WI38 (cell line): Measurements from ENCODE around the gene IL17RE.

ENCODE experiments used
- H3K4me3 ChIP-seq: 2 replicates; pipeline ENCODE4 v1.5.1; 2011; ENCODE audit warnings: low read depth, mild to moderate bottlenecking, control low read depth, low read length
- TF ChIP-seq, protein P1 (sequence below): IDR thresholded peaks from 2 replicates; pipeline ENCODE4 v1.5.1; 2012; ENCODE audit warnings: low read depth, mild to moderate bottlenecking, control low read depth, low read length

IL17RE gene

DNA sequence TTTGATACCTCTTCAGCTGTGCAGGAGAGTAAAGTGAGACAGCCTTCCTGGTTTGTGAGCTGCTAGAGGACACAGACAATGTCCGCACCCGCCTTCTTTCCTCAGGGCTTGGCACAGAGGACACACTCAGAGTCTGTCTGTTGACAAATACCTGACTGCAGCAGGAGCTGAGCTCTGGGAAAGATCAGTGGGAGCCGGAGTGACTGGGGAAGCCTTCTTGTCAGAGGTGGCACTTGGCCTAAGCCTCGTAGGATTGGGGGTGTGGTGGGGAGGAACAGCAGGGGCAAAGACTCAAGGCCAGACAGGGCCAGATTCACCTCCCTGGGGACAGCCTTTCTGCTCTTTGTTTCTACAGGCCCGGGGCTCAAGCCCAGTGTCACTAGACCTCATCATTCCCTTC lies 11.0 kb downstream of the IL17RE start:
- no peak overlapping the region for H3K4me3 ChIP-seq
- TF ChIP-seq, protein P1, sequence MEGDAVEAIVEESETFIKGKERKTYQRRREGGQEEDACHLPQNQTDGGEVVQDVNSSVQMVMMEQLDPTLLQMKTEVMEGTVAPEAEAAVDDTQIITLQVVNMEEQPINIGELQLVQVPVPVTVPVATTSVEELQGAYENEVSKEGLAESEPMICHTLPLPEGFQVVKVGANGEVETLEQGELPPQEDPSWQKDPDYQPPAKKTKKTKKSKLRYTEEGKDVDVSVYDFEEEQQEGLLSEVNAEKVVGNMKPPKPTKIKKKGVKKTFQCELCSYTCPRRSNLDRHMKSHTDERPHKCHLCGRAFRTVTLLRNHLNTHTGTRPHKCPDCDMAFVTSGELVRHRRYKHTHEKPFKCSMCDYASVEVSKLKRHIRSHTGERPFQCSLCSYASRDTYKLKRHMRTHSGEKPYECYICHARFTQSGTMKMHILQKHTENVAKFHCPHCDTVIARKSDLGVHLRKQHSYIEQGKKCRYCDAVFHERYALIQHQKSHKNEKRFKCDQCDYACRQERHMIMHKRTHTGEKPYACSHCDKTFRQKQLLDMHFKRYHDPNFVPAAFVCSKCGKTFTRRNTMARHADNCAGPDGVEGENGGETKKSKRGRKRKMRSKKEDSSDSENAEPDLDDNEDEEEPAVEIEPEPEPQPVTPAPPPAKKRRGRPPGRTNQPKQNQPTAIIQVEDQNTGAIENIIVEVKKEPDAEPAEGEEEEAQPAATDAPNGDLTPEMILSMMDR: no peak

DNA sequence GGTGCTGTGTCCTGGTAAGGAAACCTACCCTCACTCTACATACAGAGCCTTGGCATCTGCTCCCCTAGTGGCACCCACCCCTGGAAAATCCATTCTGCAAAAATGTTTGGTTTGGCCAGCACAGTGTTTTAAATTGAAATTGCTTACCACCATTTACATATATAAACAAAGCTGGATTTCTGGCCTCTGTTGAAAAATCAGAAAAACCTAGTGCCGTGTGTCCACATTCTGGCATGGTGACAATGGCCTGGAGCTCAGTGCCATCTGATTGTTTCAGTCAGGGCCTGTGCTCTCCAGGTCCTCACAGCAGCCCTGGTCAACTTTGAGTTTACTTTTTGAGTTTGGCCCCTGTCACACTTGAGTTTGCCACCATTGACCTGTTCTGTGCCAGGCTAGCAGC lies 11.4 kb downstream of the IL17RE start:
- no peak overlapping the region for H3K4me3 ChIP-seq
- TF ChIP-seq, protein P1: no peak

DNA sequence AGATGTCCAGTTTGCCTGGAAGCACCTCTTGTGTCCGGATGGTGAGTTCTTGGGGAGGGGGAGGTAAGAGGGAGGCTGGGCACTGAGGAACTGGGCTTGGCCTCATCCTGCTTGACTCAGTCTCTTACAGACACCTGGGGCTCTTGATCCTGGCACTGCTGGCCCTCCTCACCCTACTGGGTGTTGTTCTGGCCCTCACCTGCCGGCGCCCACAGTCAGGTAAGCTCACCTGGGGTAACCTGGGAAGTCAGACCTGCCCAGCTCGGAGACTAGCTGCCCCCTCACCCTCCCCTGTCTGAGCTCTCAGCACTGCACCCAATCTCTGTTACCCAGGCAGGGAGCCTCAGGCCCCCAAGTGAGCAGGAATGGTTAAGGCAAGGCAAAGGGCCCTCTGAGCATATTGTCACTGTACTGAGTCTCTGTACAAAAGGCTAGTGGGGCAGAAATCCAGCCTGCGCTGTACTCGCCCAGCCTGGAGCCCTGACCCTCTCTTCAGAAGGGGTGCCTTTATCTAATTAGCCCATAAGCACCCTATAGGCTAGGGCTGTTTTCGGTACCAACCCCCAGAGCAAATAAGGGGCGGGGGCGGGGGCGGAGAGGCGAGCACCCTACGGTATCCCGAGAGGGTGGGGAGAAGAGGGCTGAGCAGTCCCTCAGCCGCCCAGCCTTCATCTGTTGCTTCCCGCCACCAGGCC lies 12.1 kb downstream of the IL17RE start:
- H3K4me3 ChIP-seq: no peak overlapping the region; the same call in 1 of the 2 replicates
- TF ChIP-seq, protein P1: no peak

DNA sequence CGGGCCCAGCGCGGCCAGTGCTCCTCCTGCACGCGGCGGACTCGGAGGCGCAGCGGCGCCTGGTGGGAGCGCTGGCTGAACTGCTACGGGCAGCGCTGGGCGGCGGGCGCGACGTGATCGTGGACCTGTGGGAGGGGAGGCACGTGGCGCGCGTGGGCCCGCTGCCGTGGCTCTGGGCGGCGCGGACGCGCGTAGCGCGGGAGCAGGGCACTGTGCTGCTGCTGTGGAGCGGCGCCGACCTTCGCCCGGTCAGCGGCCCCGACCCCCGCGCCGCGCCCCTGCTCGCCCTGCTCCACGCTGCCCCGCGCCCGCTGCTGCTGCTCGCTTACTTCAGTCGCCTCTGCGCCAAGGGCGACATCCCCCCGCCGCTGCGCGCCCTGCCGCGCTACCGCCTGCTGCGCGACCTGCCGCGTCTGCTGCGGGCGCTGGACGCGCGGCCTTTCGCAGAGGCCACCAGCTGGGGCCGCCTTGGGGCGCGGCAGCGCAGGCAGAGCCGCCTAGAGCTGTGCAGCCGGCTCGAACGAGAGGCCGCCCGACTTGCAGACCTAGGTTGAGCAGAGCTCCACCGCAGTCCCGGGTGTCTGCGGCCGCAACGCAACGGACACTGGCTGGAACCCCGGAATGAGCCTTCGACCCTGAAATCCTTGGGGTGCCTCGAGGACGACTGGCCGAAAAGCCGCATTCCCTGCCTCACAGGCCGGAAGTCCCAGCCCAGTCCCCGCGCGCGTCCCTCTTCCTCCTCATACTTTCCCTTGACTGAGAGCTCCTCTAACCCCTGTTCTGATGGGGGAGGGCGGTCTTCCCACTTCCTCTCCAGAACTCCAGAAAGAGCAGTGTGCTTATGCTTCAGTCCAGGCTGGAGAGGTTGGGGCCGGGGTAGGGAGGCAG lies 12.8 kb downstream of the IL17RE start:
- TF ChIP-seq, protein P1: no peak; the same call in 1 of the 2 replicates
- H3K4me3 ChIP-seq: peak overlapping the region; percentile 50

DNA sequence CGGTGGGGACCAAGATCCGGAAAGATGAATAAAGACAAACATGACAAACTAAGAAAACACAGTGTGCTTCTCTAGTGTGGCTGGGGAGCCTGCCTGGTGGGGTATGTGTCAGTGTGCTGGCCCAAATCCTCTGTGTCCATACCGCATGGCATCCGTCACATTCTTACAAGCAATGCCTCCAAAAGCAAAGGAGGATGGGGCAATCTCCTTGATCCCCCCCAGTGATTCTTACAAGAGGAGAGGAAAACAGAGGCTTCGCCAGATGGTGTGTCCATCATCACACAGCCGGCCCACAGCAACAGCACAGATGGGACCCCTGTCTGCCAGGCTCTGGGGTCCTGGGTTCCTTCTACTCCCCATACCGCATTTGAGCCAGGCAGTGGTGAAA lies 13.7 kb downstream of the IL17RE start:
- TF ChIP-seq, protein P1: no peak
- peak overlapping the region; percentile 70 for H3K4me3 ChIP-seq

DNA sequence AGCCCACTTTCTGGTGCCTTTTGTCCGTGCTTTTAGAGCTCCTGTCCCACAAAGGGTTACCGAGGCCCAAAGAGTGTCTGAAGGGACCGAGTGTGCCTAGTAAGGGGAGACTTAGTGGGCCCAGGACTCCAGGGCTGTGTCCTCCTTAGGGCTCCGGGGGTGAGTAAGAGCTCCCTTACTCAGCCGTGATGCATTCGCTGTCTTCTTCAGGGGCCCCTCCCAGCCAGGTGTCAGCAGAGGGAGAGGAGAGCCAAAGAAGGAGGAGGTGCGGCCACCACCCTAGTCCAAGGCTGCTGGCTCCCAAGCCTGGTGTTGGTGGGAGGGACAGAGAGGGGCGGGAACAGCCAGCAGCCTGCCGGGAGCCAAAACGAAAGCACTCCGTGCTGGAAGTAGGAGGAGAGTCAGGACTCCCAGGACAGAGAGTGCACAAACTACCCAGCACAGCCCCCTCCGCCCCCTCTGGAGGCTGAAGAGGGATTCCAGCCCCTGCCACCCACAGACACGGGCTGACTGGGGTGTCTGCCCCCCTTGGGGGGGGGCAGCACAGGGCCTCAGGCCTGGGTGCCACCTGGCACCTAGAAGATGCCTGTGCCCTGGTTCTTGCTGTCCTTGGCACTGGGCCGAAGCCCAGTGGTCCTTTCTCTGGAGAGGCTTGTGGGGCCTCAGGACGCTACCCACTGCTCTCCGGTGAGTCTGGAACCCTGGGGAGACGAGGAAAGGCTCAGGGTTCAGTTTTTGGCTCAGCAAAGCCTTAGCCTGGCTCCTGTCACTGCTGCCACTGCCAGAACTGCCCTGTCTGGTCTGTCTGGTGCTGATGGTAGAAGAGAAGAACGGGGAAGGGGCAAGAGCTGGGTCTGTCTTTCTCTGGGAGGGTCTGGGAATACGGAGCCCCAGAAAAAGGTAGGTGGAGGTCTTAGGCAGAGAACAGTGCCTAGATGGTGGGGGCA lies 14.4 kb downstream of the IL17RE start, which contains the start of gene IL17RC:
TSS of gene IL17RC (plus strand) at position 365 of the 947 bp plus-strand sequence. CDS start at position 583, 218 bp downstream.
- peak within 1 kb of the TSS; percentile 70 for H3K4me3 ChIP-seq
- TF ChIP-seq, protein P1: no peak
